Smooth muscle cell (in vitro differentiated cells): ENCODE results near the gene PRRX2. TPM values are rescaled to one million over a fixed set of nuclear protein-coding genes. Genes with fewer than 3 reads are reported as not detected.

Source experiments
- DNase-seq: peaks from one replicate; lab custom pipeline; 2025; ENCODE audit not compliant: unreplicated experiment; lab: John Stamatoyannopoulos, UW
- H2AFZ ChIP-seq: fragments of 200-600 bp; sonication (generic); 2 replicates; pipeline ENCODE4 v1.6.0; 2016; ENCODE audit warnings: antibody characterized with exemption, low read depth, mild to moderate bottlenecking
- H3F3A ChIP-seq: fragments of 200-600 bp; sonication (generic); 2 replicates; pipeline ENCODE4 v1.6.0; 2017; ENCODE audit warnings: antibody characterized with exemption, low read depth
- H3K27ac ChIP-seq: fragments of 200-600 bp; sonication (generic); 2 replicates; pipeline ENCODE4 v1.5.1; 2016; ENCODE audit warnings: low read depth, mild to moderate bottlenecking
- H3K27me3 ChIP-seq: fragments of 200-600 bp; sonication (generic); 2 replicates; pipeline ENCODE4 v1.6.1; 2016; ENCODE audit warnings: low read depth, mild to moderate bottlenecking
- H3K36me3 ChIP-seq: fragments of 200-600 bp; sonication (generic); 2 replicates; pipeline ENCODE4 v1.5.1; 2016; ENCODE audit warnings: low read depth
- H3K4me1 ChIP-seq: fragments of 200-600 bp; sonication (generic); 2 replicates; pipeline ENCODE4 v1.5.1; 2016; ENCODE audit warnings: low read depth
- H3K4me2 ChIP-seq: fragments of 200-600 bp; sonication (generic); 2 replicates; pipeline ENCODE4 v1.6.0; 2016; ENCODE audit warnings: mild to moderate bottlenecking
- H3K4me3 ChIP-seq: fragments of 200-600 bp; sonication (generic); 2 replicates; pipeline ENCODE4 v1.5.1; 2016; ENCODE audit warnings: mild to moderate bottlenecking
- H3K79me2 ChIP-seq: fragments of 200-600 bp; sonication (generic); 2 replicates; pipeline ENCODE4 v1.6.0; 2016; ENCODE audit warnings: low read depth, mild to moderate bottlenecking
- H3K9ac ChIP-seq: fragments of 200-600 bp; sonication (generic); 2 replicates; pipeline ENCODE4 v1.6.0; 2016; ENCODE audit warnings: low read depth
- H3K9me3 ChIP-seq: fragments of 200-600 bp; sonication (generic); replicated peaks from 2 replicates; pipeline ENCODE4 v1.5.1; 2016; ENCODE audit warnings: low read depth
- H4K20me1 ChIP-seq: fragments of 200-600 bp; sonication (generic); 2 replicates; pipeline ENCODE4 v1.6.0; 2016; ENCODE audit warnings: low read depth
- CTCF ChIP-seq: fragments of 200-600 bp; sonication (generic); IDR thresholded peaks from 2 replicates; pipeline ENCODE4 v1.5.1; 2017; ENCODE audit warnings: borderline replicate concordance, mild to moderate bottlenecking, antibody characterized with exemption; ENCODE audit not compliant: insufficient read depth, poor library complexity, severe bottlenecking
- WGBS: methylation state at CpG from one replicate; pipeline ENCODE4 v1.1.7; 2016; ENCODE audit warnings: low lambda C conversion rate; 5-methylcytosine and 5-hydroxymethylcytosine counted together
- polyA plus RNA-seq: library from polyadenylated mRNA; unstranded; fragments of >200 nt; fragmentation: Nextera tagmentation; extraction: Ambion mirVana; gene quantifications from 2 replicates; pipeline ENCODE4 v1.2.1, GENCODE V29; 2016
- total RNA-seq: library from RNA; depleted of rRNA; stranded (reverse); fragments of >200 nt; gene quantifications from 2 replicates; pipeline ENCODE4 v1.2.3, GENCODE V29; 2014

Gene PRRX2
- total and polyA plus RNA-seq, 2 experiments from 2014 or later = 87.7 to 234 TPM

GRCh38 chr9:129646654-129647053 is 18.8 kb upstream of the PRRX2 start:
- DNase-seq = no peak
- Histone ChIP-seq H3K27ac (no peak overlapping the region), H3F3A (no peaks in the 10 kb centered on the region), H3K9ac (no peak overlapping the region), H2AFZ (no peak overlapping the region), H3K4me1 (no peaks in the 10 kb centered on the region), H3K79me2 (peaks cover 2% of the 10 kb centered on the region), H3K4me3 (no peak overlapping the region), H3K4me2 (no peak overlapping the region), H3K9me3 (no peaks in the 10 kb centered on the region), H3K36me3 (no peaks in the 10 kb centered on the region), H3K27me3 (no peaks in the 10 kb centered on the region), H4K20me1 (no peaks in the 10 kb centered on the region)
- 95% methylated on average over 7 of the region's 7 CpGs for WGBS
- TF ChIP-seq CTCF = no peak

DNA sequence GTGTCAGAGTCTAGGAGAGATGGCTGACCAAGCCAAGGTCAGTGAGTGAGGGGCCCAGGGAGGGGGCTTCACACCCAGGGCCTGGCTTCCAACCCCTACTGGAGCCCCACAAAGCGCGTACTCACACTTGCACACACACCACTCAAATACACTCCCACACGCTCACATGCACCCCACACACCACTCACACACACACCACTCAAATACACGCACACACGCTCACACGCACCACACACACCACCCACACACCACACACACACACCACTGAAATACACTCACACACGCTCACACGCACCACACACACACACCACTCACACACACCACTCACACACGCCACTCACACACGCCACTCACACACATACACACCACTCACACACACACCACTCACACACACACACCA is 17.8 kb upstream of the PRRX2 start:
- no peaks in the 10 kb centered on the region for H3K9me3 ChIP-seq
- TF ChIP-seq CTCF = no peak
- no peak overlapping the region for H2AFZ ChIP-seq
- no peaks in the 10 kb centered on the region for H3K36me3 ChIP-seq
- no peaks in the 10 kb centered on the region for H3K27me3 ChIP-seq
- no peaks in the 10 kb centered on the region for H3F3A ChIP-seq
- WGBS = no CpG with 5 or more reads among the region's 10 CpGs
- H3K4me1 ChIP-seq = no peaks in the 10 kb centered on the region
- H3K4me3 ChIP-seq = no peak overlapping the region
- no peak overlapping the region for H3K9ac ChIP-seq
- no peaks in the 10 kb centered on the region for H3K79me2 ChIP-seq
- no peak for DNase-seq
- no peak overlapping the region for H3K4me2 ChIP-seq
- no peaks in the 10 kb centered on the region for H4K20me1 ChIP-seq
- H3K27ac ChIP-seq = no peak overlapping the region

- WGBS = 76% methylated on average over 13 of the region's 16 CpGs
- Histone ChIP-seq H3K79me2 (no peaks in the 10 kb centered on the region), H3K4me3 (no peak overlapping the region), H2AFZ (no peak overlapping the region), H3K4me1 (no peaks in the 10 kb centered on the region), H3F3A (no peaks in the 10 kb centered on the region), H3K27me3 (no peaks in the 10 kb centered on the region), H3K9me3 (no peaks in the 10 kb centered on the region), H3K4me2 (no peak overlapping the region), H3K36me3 (no peaks in the 10 kb centered on the region), H3K27ac (no peak overlapping the region), H4K20me1 (no peaks in the 10 kb centered on the region), H3K9ac (no peak overlapping the region)
- no peak for TF ChIP-seq CTCF
- no peak for DNase-seq
These were observed 17.2 kb upstream of the PRRX2 start for GRCh38 chr9:129648092-129648763.

- no peak for TF ChIP-seq CTCF
- Histone ChIP-seq H3K27ac (no peak overlapping the region), H3K4me1 (no peaks in the 10 kb centered on the region), H3K9me3 (no peaks in the 10 kb centered on the region), H3K36me3 (no peaks in the 10 kb centered on the region), H3F3A (no peaks in the 10 kb centered on the region), H3K4me3 (no peak overlapping the region), H3K79me2 (no peaks in the 10 kb centered on the region), H3K4me2 (no peak overlapping the region), H3K27me3 (no peaks in the 10 kb centered on the region), H4K20me1 (no peaks in the 10 kb centered on the region), H3K9ac (no peak overlapping the region), H2AFZ (no peak overlapping the region)
- WGBS = 96% methylated on average over 7 of the region's 10 CpGs
- no peak for DNase-seq
These were observed 16.7 kb upstream of the PRRX2 start for GRCh38 chr9:129648764-129649115.
